ENCODE results near the gene MAPKAPK2.

- TF ChIP-seq CTCF (IDR thresholded peaks at IDR 0.05) (no peak), POLR2A (IDR thresholded peaks at IDR 0.05) (no peak)
Observed at GRCh38 chr1:206748348-206749030, 63.8 kb downstream of the MAPKAPK2 start.
